Activated T-cell treated with anti-CD3 and anti-CD28 coated beads, Interleukin-2, amount 50 U/mL, for 72 hours (primary cell): ENCODE data around the gene MINDY4. TPM values are rescaled to one million over a fixed set of nuclear protein-coding genes. Genes with fewer than 3 reads are reported as not detected.

ENCODE experiments used
- ATAC-seq, 2 donors: fragments of 150-1000 bp; cut with Tn5 transposase; replicated peaks in 1 of 2; 2 replicates each; pipeline ENCODE4 v1.10.0; 2021; ENCODE audit warnings: moderate library complexity in 2 of 2, mild to moderate bottlenecking in 1 of 2
- DNase-seq, 2 donors: peaks; one replicate each; pipeline ENCODE4 v3.0.0; 2021 to 2022; ENCODE audit warnings: mixed read lengths in 1 of 2
- H3K27ac Mint-ChIP-seq: one replicate; pipeline ENCODE4 v1.8.0; 2022; ENCODE audit warnings: mild to moderate bottlenecking, moderate library complexity, mixed read lengths
- H3K27me3 Mint-ChIP-seq: one replicate; pipeline ENCODE4 v1.8.0; 2022; ENCODE audit warnings: low read depth, mixed read lengths
- H3K36me3 Mint-ChIP-seq, 2 donors: one replicate each; pipeline ENCODE4 v1.8.0; 2022; ENCODE audit warnings: mixed read lengths in 2 of 2, mild to moderate bottlenecking in 1 of 2; ENCODE audit not compliant: insufficient read depth in 2 of 2
- H3K4me1 Mint-ChIP-seq: one replicate; pipeline ENCODE4 v1.8.0; 2022; ENCODE audit warnings: low read depth, mixed read lengths
- H3K4me3 Mint-ChIP-seq, 2 donors: one replicate each; pipeline ENCODE4 v1.8.0; 2022; ENCODE audit warnings: mild to moderate bottlenecking in 2 of 2, mixed read lengths in 2 of 2, moderate library complexity in 2 of 2
- H3K9me3 Mint-ChIP-seq, 2 donors: one replicate each; pipeline ENCODE4 v1.8.0; 2022; ENCODE audit warnings: mixed read lengths in 2 of 2
- total RNA-seq, 2 donors: library from RNA; stranded (reverse); gene quantifications; one replicate each; pipeline ENCODE4 v1.2.3, GENCODE V29; 2022

Gene MINDY4
- 1 to 10 TPM; 1.1 to 1.9 TPM for total RNA-seq

- ATAC-seq (peak; percentile 95 to 97), DNase-seq (peak; percentile 75)
- peak within 1 kb of the TSS; percentile 36 for H3K27ac Mint-ChIP-seq
- H3K36me3 Mint-ChIP-seq: no peaks in the 10 kb centered on the region
- H3K9me3 Mint-ChIP-seq: no peaks in the 10 kb centered on the region
- peak within 1 kb of the TSS; percentile 73 to 87 for H3K4me3 Mint-ChIP-seq
- no peaks in the 10 kb centered on the region for H3K27me3 Mint-ChIP-seq
- peaks cover 6% of the 10 kb centered on the region for H3K4me1 Mint-ChIP-seq
Observed at GRCh38 chr7:30771174-30771879, at the start of gene MINDY4. MINDY4 (plus strand) TSS chr7:30771417; CDS start chr7:30771494, 77 bp downstream.

GRCh38 chr7:30722187-30722586 lies 49.0 kb upstream of the MINDY4 start:
- Mint-ChIP-seq H3K27me3 (no peaks in the 10 kb centered on the region), H3K27ac (no peak overlapping the region), H3K4me3 (no peak overlapping the region), H3K36me3 (peaks cover 20 to 22% of the 10 kb centered on the region in 2 donors), H3K9me3 (peaks cover 13 to 17% of the 10 kb centered on the region in 2 donors), H3K4me1 (peaks cover 19% of the 10 kb centered on the region)
- DNase-seq (no peak), ATAC-seq (no peak)

- DNase-seq: no peak
- peaks cover 18 to 19% of the 10 kb centered on the region in 2 donors for H3K36me3 Mint-ChIP-seq
- H3K4me1 Mint-ChIP-seq: peaks cover 24% of the 10 kb centered on the region
- H3K27ac Mint-ChIP-seq: no peak overlapping the region
- no peak for ATAC-seq
- no peak overlapping the region for H3K4me3 Mint-ChIP-seq
- peaks cover 12 to 16% of the 10 kb centered on the region in 2 donors for H3K9me3 Mint-ChIP-seq
- no peaks in the 10 kb centered on the region for H3K27me3 Mint-ChIP-seq
Observed at GRCh38 chr7:30722671-30723070, 48.5 kb upstream of the MINDY4 start.

- DNase-seq: no peak
- H3K36me3 Mint-ChIP-seq: peaks cover 10 to 11% of the 10 kb centered on the region in 2 donors
- H3K4me1 Mint-ChIP-seq: peaks cover 33% of the 10 kb centered on the region
- H3K27me3 Mint-ChIP-seq: no peaks in the 10 kb centered on the region
- no peak overlapping the region for H3K27ac Mint-ChIP-seq
- H3K4me3 Mint-ChIP-seq: no peak overlapping the region
- no peak for ATAC-seq
- H3K9me3 Mint-ChIP-seq: peaks cover 8 to 9% of the 10 kb centered on the region in 2 donors
Observed at GRCh38 chr7:30723776-30724175, 47.4 kb upstream of the MINDY4 start.

GRCh38 chr7:30726296-30727006 lies 44.8 kb upstream of the MINDY4 start:
- Mint-ChIP-seq H3K9me3 (no peaks in the 10 kb centered on the region), H3K27me3 (no peaks in the 10 kb centered on the region), H3K36me3 (peaks cover 0 to 2% of the 10 kb centered on the region in 2 donors), H3K4me3 (peak overlapping the region; percentile 78 to 84), H3K27ac (peak overlapping the region; percentile 94), H3K4me1 (peaks cover 47% of the 10 kb centered on the region)
- DNase-seq (peak; percentile 35 to 43), ATAC-seq (peak; percentile 37 to 48)

- Mint-ChIP-seq H3K27ac (peak overlapping the region; percentile 94), H3K36me3 (peaks cover 0 to 2% of the 10 kb centered on the region in 2 donors), H3K27me3 (no peaks in the 10 kb centered on the region), H3K9me3 (no peaks in the 10 kb centered on the region), H3K4me1 (peaks cover 47% of the 10 kb centered on the region), H3K4me3 (peak overlapping the region; percentile 78 to 84)
- peak; percentile 88 to 91 for ATAC-seq
- peak; percentile 52 to 58 for DNase-seq
Observed at GRCh38 chr7:30727061-30727945, 43.9 kb upstream of the MINDY4 start.

DNA sequence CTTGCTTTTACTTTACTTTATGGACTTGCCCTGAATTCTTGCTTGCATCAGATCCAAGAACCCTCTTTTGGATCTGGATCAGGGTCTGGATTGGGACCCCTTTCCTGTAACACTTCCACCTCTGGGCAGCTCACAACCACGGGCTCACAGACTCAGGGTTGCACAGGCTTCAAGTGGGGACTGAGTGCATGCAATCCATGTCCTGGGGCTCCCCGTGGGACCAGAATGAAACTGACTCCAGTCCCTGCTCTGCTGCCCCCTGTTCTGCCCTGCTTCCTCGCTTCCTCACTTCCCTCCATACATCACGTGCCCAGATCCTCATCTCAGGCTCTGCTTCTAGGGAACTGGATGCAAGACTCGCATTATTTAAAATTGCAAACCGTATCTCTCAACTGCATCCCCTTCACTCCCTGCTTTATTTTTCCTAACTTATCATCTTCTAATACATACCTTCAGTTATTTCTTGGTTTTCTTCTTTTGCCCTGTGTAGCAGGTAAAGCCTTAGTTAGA lies 42.6 kb upstream of the MINDY4 start:
- Mint-ChIP-seq H3K27me3 (no peaks in the 10 kb centered on the region), H3K4me1 (peaks cover 47% of the 10 kb centered on the region), H3K9me3 (no peaks in the 10 kb centered on the region), H3K36me3 (peaks cover 0 to 2% of the 10 kb centered on the region in 2 donors), H3K4me3 (no peak overlapping the region), H3K27ac (peak overlapping the region; percentile 7)
- no peak for ATAC-seq
- no peak for DNase-seq

DNA sequence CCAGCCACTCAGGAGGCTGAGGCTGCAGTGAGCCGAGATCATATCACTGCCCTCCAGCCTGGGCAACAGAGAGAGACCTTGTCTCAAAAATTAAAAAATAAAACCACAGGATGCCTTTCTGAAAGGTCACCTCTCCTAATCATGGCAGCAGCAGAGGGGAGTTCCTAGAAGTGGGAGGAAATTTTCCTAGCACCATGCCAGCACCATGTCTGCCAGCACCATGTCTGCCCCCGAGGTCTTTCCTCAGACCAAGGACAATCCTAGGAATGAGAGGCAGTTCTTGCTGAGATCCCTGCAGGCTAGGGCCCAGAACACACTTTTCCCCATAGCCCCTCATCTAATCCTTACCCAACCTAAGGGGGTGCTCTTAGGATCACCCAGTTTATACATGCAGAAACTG lies 41.6 kb upstream of the MINDY4 start:
- DNase-seq (no peak), ATAC-seq (no peak)
- Mint-ChIP-seq H3K4me3 (no peak overlapping the region), H3K36me3 (peaks cover 0 to 2% of the 10 kb centered on the region in 2 donors), H3K4me1 (peaks cover 47% of the 10 kb centered on the region), H3K27ac (no peak overlapping the region), H3K27me3 (no peaks in the 10 kb centered on the region), H3K9me3 (no peaks in the 10 kb centered on the region)

DNA sequence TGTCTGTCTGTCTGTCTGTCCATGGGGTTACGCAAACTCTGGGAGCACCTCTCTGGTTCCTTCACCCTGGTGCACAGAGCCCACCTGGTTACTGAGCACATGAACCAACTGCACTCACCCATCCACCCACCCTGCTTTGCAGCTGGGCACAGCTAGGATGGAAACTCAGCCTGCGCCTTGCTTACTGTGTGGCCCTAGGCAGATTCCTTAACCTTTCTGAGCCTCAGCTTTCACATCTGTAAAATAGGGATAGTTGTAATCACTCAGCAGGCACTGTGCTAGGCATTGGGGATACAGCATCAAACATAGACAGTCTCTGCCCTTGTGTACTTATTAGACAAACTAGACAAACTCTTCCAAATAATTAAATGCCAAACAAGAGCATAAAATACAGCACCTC lies 41.1 kb upstream of the MINDY4 start:
- no peaks in the 10 kb centered on the region for H3K9me3 Mint-ChIP-seq
- DNase-seq (no peak), ATAC-seq (no peak)
- H3K27me3 Mint-ChIP-seq: no peaks in the 10 kb centered on the region
- peaks cover 0 to 2% of the 10 kb centered on the region in 2 donors for H3K36me3 Mint-ChIP-seq
- no peak overlapping the region for H3K27ac Mint-ChIP-seq
- H3K4me3 Mint-ChIP-seq: no peak overlapping the region
- peaks cover 47% of the 10 kb centered on the region for H3K4me1 Mint-ChIP-seq

GRCh38 chr7:30730996-30731395 lies 40.2 kb upstream of the MINDY4 start:
- ATAC-seq (no peak), DNase-seq (no peak)
- peaks cover 39% of the 10 kb centered on the region for H3K4me1 Mint-ChIP-seq
- no peaks in the 10 kb centered on the region for H3K36me3 Mint-ChIP-seq
- H3K27me3 Mint-ChIP-seq: no peaks in the 10 kb centered on the region
- no peaks in the 10 kb centered on the region for H3K9me3 Mint-ChIP-seq
- H3K27ac Mint-ChIP-seq: no peak overlapping the region
- H3K4me3 Mint-ChIP-seq: no peak overlapping the region

DNA sequence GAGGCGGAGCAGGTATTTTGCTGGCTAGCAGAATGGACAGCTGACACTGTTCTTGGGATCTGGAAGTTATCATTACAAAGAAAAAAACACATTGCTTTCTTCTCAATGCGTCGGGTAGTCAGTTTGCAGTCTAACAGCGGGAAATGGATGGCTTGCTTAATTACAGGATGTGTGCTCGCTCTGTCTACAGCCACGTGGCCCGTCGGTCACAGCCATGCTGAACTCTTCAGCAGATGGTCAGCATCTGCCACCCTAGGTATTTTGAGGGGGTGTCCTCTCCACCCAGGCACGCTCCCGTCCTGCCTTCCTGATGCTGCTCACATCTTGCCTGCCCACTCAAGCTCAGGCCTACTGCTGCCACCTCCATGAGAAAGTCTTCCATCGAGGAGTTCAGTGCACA lies 39.6 kb upstream of the MINDY4 start:
- no peak for DNase-seq
- Mint-ChIP-seq H3K4me3 (no peak overlapping the region), H3K4me1 (peaks cover 33% of the 10 kb centered on the region), H3K27ac (no peak overlapping the region), H3K36me3 (no peaks in the 10 kb centered on the region), H3K27me3 (no peaks in the 10 kb centered on the region), H3K9me3 (no peaks in the 10 kb centered on the region)
- ATAC-seq: no peak

DNA sequence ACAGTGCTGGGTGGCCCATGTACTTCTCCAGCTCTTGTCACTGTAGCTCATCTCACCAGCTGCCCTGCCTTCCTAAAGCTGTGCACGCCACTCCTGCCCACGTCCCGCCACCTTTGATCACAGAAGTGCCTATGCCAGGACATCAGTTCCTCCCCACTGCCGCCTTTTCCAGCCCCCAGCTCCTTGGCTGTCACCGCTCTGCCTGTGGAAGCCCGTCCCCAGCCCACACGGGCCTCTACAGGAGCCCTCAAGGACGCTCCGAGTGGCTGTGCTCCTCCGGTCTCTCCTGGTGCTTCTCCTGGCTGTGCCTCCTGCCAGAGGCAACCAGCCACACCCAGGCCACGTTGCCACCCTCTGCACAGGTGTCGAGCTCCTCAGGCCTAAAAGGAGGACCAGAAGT lies 38.6 kb upstream of the MINDY4 start:
- Mint-ChIP-seq H3K27ac (no peak overlapping the region), H3K4me1 (peaks cover 28% of the 10 kb centered on the region), H3K9me3 (peaks cover 0 to 1% of the 10 kb centered on the region in 2 donors), H3K4me3 (no peak overlapping the region), H3K27me3 (no peaks in the 10 kb centered on the region), H3K36me3 (peaks cover 0 to 3% of the 10 kb centered on the region in 2 donors)
- no peak for DNase-seq
- no peak for ATAC-seq
